K562 (cell line): ENCODE data around the gene FMNL2. TPM values are rescaled to one million over a fixed set of nuclear protein-coding genes. Genes with fewer than 3 reads are reported as not detected.

Experiments
- ATAC-seq: fragments of 200-7000 bp; cut with Tn5 transposase; 3 replicates; pipeline ENCODE4 v1.9.1; 2020; ENCODE audit warnings: moderate library complexity
- BruUV-seq: library from RNA; stranded (reverse); fragments of 400-500 nt; replicated peaks from 2 replicates; lab custom pipeline; 2021; lab: Mats Ljungman, UMichigan
- CTCF ChIA-PET: fragments of 300-600 bp; formaldehyde crosslinking; extraction: SDS; loops from one replicate; lab custom pipeline; 2021; ENCODE audit warnings: low intra/inter-chr PET ratio; lab: Yijun Ruan, JAX
- POLR2A ChIA-PET: fragments of 300-600, 350-650 bp; sonication (Branson Sonifier 250); formaldehyde crosslinking; extraction: SDS; loops from one replicate; lab custom pipeline; 2021; ENCODE audit warnings: antibody characterized with exemption, inconsistent platforms; lab: Yijun Ruan, JAX
- DNase-seq, 4 experiments: peaks; one replicate each; pipeline versions ENCODE4 v3.0.0 to v3.0.0-alpha.2; 2011 to 2018; ENCODE audit warnings: low spot score in 3 of 4, mixed read lengths in 3 of 4; ENCODE audit errors: extremely low read depth in 1 of 4
- FAIRE-seq: peaks from 2 replicates; lab custom pipeline; 2011; peaks lifted over from hg19 to GRCh38; lab: Jason Lieb, UNC
- H2AFZ ChIP-seq: 2 replicates; pipeline ENCODE4 v1.6.0; 2011; ENCODE audit warnings: low read depth, low read length, control low read depth, inconsistent platforms
- H3K27ac ChIP-seq: fragments of 200-600 bp; 3 replicates; pipeline ENCODE4 v1.8.0; 2011; ENCODE audit warnings: low read depth, mild to moderate bottlenecking, control low read depth, inconsistent platforms, low read length, moderate library complexity, mixed read lengths; ENCODE audit errors: extremely low read depth
- H3K27me3 ChIP-seq, 2 experiments: fragments of 300-600 bp in 1 of 2; 2 replicates in 1 of 2; 3 replicates in 1 of 2; pipeline versions ENCODE4 v1.6.0 to v1.8.0; 2011; ENCODE audit warnings: inconsistent platforms in 2 of 2, low read length in 2 of 2, mild to moderate bottlenecking in 1 of 2, mixed read lengths in 1 of 2, moderate library complexity in 1 of 2; ENCODE audit not compliant: control insufficient read depth in 2 of 2, insufficient read depth in 2 of 2
- H3K36me3 ChIP-seq: fragments of 300-600 bp; 3 replicates; pipeline ENCODE4 v1.8.0; 2011; ENCODE audit warnings: mild to moderate bottlenecking, low read length, inconsistent platforms; ENCODE audit not compliant: control insufficient read depth, insufficient read depth
- H3K4me1 ChIP-seq, 2 experiments: fragments of 200-600 bp in 1 of 2; replicated peaks in 1 of 2; 2 replicates in 1 of 2; 3 replicates in 1 of 2; pipeline versions ENCODE4 v1.5.1 to v1.8.0; 2011; ENCODE audit warnings: inconsistent platforms in 2 of 2, low read length in 2 of 2, mild to moderate bottlenecking in 1 of 2, mixed read lengths in 1 of 2, moderate library complexity in 1 of 2; ENCODE audit not compliant: control insufficient read depth in 2 of 2, insufficient read depth in 2 of 2
- H3K4me2 ChIP-seq: 2 replicates; pipeline ENCODE4 v1.6.1; 2011; ENCODE audit warnings: low read length, control low read depth, inconsistent platforms, mixed read lengths; ENCODE audit not compliant: insufficient read depth
- H3K4me3 ChIP-seq: fragments of 200-600 bp; sonication (generic), shearing (Covaris generic); 2 replicates; pipeline ENCODE4 v1.5.1; 2016; ENCODE audit warnings: control low read depth, inconsistent platforms
- H3K79me2 ChIP-seq: fragments of 200-600 bp; 3 replicates; pipeline ENCODE4 v1.8.0; 2011; ENCODE audit warnings: low read length, inconsistent platforms; ENCODE audit not compliant: control insufficient read depth, insufficient read depth
- H3K9ac ChIP-seq, 2 experiments: 2 replicates each; pipeline versions ENCODE4 v1.6.0 to v1.6.1; 2011; ENCODE audit warnings: low read depth in 2 of 2, low read length in 2 of 2, control low read depth in 1 of 2, inconsistent platforms in 1 of 2, mild to moderate bottlenecking in 1 of 2, mixed read lengths in 1 of 2; ENCODE audit not compliant: insufficient read depth in 1 of 2
- H3K9me1 ChIP-seq: one replicate; pipeline ENCODE4 v1.6.0; 2011; ENCODE audit warnings: inconsistent platforms, mild to moderate bottlenecking, low read length, moderate library complexity; ENCODE audit not compliant: control insufficient read depth, insufficient read depth
- H3K9me3 ChIP-seq: replicated peaks from 2 replicates; pipeline ENCODE4 v1.5.1; 2011; ENCODE audit warnings: low read depth, low read length, inconsistent platforms; ENCODE audit not compliant: control insufficient read depth, insufficient read depth
- H4K20me1 ChIP-seq: replicated peaks from 2 replicates; pipeline ENCODE4 v1.6.1; 2011; ENCODE audit warnings: low read length, inconsistent platforms, mixed read lengths; ENCODE audit not compliant: control insufficient read depth, insufficient read depth
- FOXP1 ChIP-seq: sonication (generic); formaldehyde crosslinking; IDR thresholded peaks from 2 replicates; pipeline ENCODE4 v1.8.0; 2022; ENCODE audit warnings: mild to moderate bottlenecking, missing genetic modification reagents
- HDAC2 ChIP-seq: fragments of 450-650 bp; IDR thresholded peaks from 2 replicates; pipeline ENCODE4 v1.6.1; 2016; ENCODE audit warnings: mild to moderate bottlenecking
- PHF20 ChIP-seq: fragments of 450-650 bp; IDR thresholded peaks from 2 replicates; pipeline ENCODE4 v1.6.1; 2018; ENCODE audit not compliant: partially characterized antibody
- POLR2G ChIP-seq: fragments of 200-400 bp; formaldehyde crosslinking; IDR thresholded peaks from 2 replicates; pipeline ENCODE4 v1.6.1; 2017; ENCODE audit warnings: low read depth, mild to moderate bottlenecking, antibody characterized with exemption, low read length, moderate library complexity
- STAT5B ChIP-seq: fragments of 250-450 bp; sonication (Bioruptor Pico); IDR thresholded peaks from 2 replicates; pipeline ENCODE4 v1.8.0; 2021; ENCODE audit warnings: mild to moderate bottlenecking, inconsistent platforms
- XRCC5 ChIP-seq: fragments of 200-400 bp; formaldehyde crosslinking; IDR thresholded peaks from 2 replicates; pipeline ENCODE4 v1.6.1; 2017; ENCODE audit warnings: low read depth, mild to moderate bottlenecking, low read length
- ZNF140 ChIP-seq: fragments of 250-450 bp; sonication (Bioruptor Pico); IDR thresholded peaks from 2 replicates; pipeline ENCODE4 v1.8.0; 2021; ENCODE audit warnings: moderate library complexity, mild to moderate bottlenecking, inconsistent platforms
- WGBS: fragments of 100-300 bp; shearing (Covaris generic); methylation state at CpG from one replicate; pipeline ENCODE4 v1.1.6; 2016; ENCODE audit warnings: low coverage, mixed read lengths; ENCODE audit not compliant: insufficient coverage; ENCODE audit errors: missing lambda C conversion rate; 5-methylcytosine and 5-hydroxymethylcytosine counted together
- in situ Hi-C: fragments of 300-500 bp; cut with MboI; formaldehyde crosslinking; loops from 4 replicates; pipeline ENCODE4 v1.15.0; 2018; ENCODE audit warnings: inconsistent platforms, mixed read lengths
- intact Hi-C: fragments of 100-400 bp; cut with micrococcal nuclease; formaldehyde crosslinking; loops from 2 replicates; pipeline ENCODE4 v1.14.2; 2022
- polyA plus RNA-seq, 8 experiments: library from polyadenylated mRNA; depleted of rRNA in 4 of 8; stranded (reverse) in 5 of 8; unstranded in 3 of 8; fragments of >200 nt; fragmentation: Nextera tagmentation in 2 of 8; fragmentation: Illumina TruSeq in 1 of 8; extraction: Ambion mirVana in 2 of 8; extraction: Trizol in 1 of 8; gene quantifications; 2 replicates each; pipeline versions ENCODE4 v1.2.1 to v1.2.3, GENCODE V29; 2011 to 2014; ENCODE audit warnings: inconsistent platforms in 1 of 8, missing spikeins in 1 of 8
- total RNA-seq, 7 experiments: library from RNA; depleted of rRNA in 6 of 7; stranded (reverse); fragments of >200 nt in 6 of 7; fragmentation: Illumina TruSeq in 2 of 7; extraction: Trizol in 2 of 7; gene quantifications; 2 replicates each; pipeline versions ENCODE4 v1.2.1 to v1.2.3, GENCODE V29; 2011 to 2021; ENCODE audit warnings: low replicate concordance in 1 of 7
- TF ChIP-seq, protein P1 (sequence below): sonication (generic); formaldehyde crosslinking; IDR thresholded peaks from 2 replicates; pipeline ENCODE4 v1.8.1; 2022; ENCODE audit warnings: missing genetic modification reagents
- TF ChIP-seq, protein P2 (sequence below): sonication (generic); formaldehyde crosslinking; IDR thresholded peaks from 2 replicates; pipeline ENCODE4 v1.8.1; 2023; ENCODE audit warnings: missing genetic modification reagents, mild to moderate bottlenecking, borderline replicate concordance

Gene FMNL2
- total and polyA plus RNA-seq, 9 of the 15 experiments (the other 6 are each of a cell fraction or from before 2014, with no cell fraction given) = 0.15 to 0.49 (median 0.24) TPM; not detected in 1

DNA sequence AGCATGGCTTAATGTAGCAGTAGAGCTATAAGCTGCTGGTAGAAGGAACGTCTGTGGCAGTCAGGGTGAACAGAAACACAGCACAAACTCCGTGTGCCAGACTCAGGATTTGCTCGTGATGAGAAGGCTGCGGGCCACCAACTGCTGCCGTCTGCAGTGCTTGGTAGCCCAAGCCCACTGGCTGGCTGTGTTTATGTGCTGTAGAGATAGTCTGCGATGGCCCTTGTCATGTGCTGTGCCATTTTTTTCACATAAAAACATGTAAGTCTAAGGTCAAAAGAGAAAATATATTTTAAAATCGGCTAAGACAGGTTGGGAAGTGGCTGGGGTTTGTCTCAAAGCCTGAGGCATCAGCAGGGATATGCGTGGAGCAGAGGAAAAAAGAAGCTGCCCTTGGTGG, 303.6 kb downstream of the FMNL2 start:
- in situ Hi-C loops = no loop called here
- no peak for FAIRE-seq

DNA sequence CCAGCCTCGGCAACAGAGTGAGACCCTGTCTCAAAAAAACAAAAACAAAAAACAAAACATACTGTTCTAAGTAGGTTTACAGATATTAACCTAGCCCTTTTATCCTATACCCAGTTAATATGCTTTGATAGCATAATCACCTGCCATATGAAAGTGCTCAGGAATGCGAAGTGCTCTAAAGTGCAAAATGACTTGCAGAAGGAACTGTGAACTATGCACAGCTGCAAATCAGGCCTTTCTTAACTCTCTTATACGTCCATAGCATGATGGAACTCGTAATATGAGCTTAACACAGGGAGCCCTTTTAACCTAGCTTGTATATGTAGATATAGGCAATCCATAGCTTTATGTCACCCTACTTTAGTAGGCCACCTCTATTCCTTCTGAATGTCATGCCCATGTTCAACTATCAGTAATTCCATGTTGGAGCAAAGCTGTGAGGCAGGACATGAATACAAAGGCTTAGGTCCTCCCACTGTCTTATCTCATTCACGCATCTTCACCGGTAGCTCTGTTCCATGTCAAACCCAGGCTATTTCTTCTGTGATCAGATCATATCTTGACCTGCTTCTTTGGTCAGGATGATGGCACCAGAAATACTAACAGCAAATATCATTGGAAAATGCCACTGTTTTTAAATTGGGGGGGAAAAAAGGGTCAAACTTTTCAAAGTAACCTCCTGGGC, 309.4 kb downstream of the FMNL2 start:
- H3K9me1 ChIP-seq = no peaks in the 10 kb centered on the region
- no peaks in the 10 kb centered on the region for H3K9me3 ChIP-seq
- ATAC-seq (no peak), FAIRE-seq (no peak), DNase-seq (no peak)
- ChIA-PET POLR2A (interaction anchor here (0.7 to 1.1 kb wide), 2 partner anchors 9 to 538 kb away, joined by 3 read pairs; no protein-coding TSS in a partner anchor), CTCF (interaction anchor here (0.6 kb wide), 1 partner anchor 104 kb away, joined by 3 read pairs; no protein-coding TSS in a partner anchor)
- H3K9ac ChIP-seq = no peak overlapping the region
- intact Hi-C loops (no loop called here), in situ Hi-C loops (loop anchor here (5.0 kb wide), 1 partner anchor 452 kb away; no protein-coding TSS in a partner anchor)
- no peak overlapping the region for H3K4me2 ChIP-seq
- H2AFZ ChIP-seq = no peak overlapping the region
- no peaks in the 10 kb centered on the region for H4K20me1 ChIP-seq
- no TSS peak for BruUV-seq
- no peaks in the 10 kb centered on the region for H3K36me3 ChIP-seq
- H3K27ac ChIP-seq = no peak overlapping the region
- H3K79me2 ChIP-seq = no peaks in the 10 kb centered on the region
- H3K27me3 ChIP-seq = peaks cover 6 to 7% of the 10 kb centered on the region in 2 experiments; a peak in 3 of 5 replicates
- 28% methylated on average over 6 of the region's 6 CpGs for WGBS
- H3K4me3 ChIP-seq = no peak overlapping the region
- H3K4me1 ChIP-seq = no peaks in the 10 kb centered on the region
- TF ChIP-seq, protein P1, sequence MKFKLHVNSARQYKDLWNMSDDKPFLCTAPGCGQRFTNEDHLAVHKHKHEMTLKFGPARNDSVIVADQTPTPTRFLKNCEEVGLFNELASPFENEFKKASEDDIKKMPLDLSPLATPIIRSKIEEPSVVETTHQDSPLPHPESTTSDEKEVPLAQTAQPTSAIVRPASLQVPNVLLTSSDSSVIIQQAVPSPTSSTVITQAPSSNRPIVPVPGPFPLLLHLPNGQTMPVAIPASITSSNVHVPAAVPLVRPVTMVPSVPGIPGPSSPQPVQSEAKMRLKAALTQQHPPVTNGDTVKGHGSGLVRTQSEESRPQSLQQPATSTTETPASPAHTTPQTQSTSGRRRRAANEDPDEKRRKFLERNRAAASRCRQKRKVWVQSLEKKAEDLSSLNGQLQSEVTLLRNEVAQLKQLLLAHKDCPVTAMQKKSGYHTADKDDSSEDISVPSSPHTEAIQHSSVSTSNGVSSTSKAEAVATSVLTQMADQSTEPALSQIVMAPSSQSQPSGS (CRISPR knock-in tag) = no peak
- TF ChIP-seq POLR2G = no peak
- no peak for TF ChIP-seq FOXP1
- no peak for TF ChIP-seq STAT5B (CRISPR knock-in tag)
- TF ChIP-seq, protein P2, sequence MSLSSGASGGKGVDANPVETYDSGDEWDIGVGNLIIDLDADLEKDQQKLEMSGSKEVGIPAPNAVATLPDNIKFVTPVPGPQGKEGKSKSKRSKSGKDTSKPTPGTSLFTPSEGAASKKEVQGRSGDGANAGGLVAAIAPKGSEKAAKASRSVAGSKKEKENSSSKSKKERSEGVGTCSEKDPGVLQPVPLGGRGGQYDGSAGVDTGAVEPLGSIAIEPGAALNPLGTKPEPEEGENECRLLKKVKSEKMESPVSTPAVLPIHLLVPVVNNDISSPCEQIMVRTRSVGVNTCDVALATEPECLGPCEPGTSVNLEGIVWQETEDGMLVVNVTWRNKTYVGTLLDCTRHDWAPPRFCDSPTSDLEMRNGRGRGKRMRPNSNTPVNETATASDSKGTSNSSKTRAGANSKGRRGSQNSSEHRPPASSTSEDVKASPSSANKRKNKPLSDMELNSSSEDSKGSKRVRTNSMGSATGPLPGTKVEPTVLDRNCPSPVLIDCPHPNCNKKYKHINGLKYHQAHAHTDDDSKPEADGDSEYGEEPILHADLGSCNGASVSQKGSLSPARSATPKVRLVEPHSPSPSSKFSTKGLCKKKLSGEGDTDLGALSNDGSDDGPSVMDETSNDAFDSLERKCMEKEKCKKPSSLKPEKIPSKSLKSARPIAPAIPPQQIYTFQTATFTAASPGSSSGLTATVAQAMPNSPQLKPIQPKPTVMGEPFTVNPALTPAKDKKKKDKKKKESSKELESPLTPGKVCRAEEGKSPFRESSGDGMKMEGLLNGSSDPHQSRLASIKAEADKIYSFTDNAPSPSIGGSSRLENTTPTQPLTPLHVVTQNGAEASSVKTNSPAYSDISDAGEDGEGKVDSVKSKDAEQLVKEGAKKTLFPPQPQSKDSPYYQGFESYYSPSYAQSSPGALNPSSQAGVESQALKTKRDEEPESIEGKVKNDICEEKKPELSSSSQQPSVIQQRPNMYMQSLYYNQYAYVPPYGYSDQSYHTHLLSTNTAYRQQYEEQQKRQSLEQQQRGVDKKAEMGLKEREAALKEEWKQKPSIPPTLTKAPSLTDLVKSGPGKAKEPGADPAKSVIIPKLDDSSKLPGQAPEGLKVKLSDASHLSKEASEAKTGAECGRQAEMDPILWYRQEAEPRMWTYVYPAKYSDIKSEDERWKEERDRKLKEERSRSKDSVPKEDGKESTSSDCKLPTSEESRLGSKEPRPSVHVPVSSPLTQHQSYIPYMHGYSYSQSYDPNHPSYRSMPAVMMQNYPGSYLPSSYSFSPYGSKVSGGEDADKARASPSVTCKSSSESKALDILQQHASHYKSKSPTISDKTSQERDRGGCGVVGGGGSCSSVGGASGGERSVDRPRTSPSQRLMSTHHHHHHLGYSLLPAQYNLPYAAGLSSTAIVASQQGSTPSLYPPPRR (CRISPR knock-in tag) = no peak
- TF ChIP-seq XRCC5 = no peak

More for the DNA sequence above, 303.6 kb downstream of the FMNL2 start:
- TF ChIP-seq PHF20 = no peak
- TF ChIP-seq HDAC2 = no peak
- TF ChIP-seq ZNF140 = no peak
- H3K9ac ChIP-seq = no peak overlapping the region
- H3K27me3 ChIP-seq = peaks cover 9 to 16% of the 10 kb centered on the region in 2 experiments; a peak in 3 of 5 replicates
- no peak overlapping the region for H3K4me3 ChIP-seq
- no peaks in the 10 kb centered on the region for H3K9me1 ChIP-seq
- POLR2A ChIA-PET = interaction anchor here (1.0 kb wide), 1 partner anchor 8 kb away, joined by 3 read pairs; no protein-coding TSS in a partner anchor
- DNase-seq (no peak), ATAC-seq (no peak)
- CTCF ChIA-PET = no interaction called here
- H3K4me2 ChIP-seq = no peak overlapping the region
- H3K9me3 ChIP-seq = no peaks in the 10 kb centered on the region
- H3K79me2 ChIP-seq = no peaks in the 10 kb centered on the region
- BruUV-seq = no TSS peak
- H3K27ac ChIP-seq = no peak overlapping the region
- intact Hi-C loops = loop anchor here (5.0 to 10.0 kb wide), 2 partner anchors 304 to 461 kb away; partner anchors contain the start of genes FMNL2 and STAM2
- H3K36me3 ChIP-seq = no peaks in the 10 kb centered on the region
- H4K20me1 ChIP-seq = peaks cover 8% of the 10 kb centered on the region; the same call in 1 of the 2 replicates
- WGBS = 0% methylated on average over 8 of the region's 8 CpGs
- H3K4me1 ChIP-seq = no peaks in the 10 kb centered on the region
- no peak overlapping the region for H2AFZ ChIP-seq
